Muscle of leg (tissue), 11 donors: Measurements from ENCODE around the gene METTL27. TPM values are rescaled to one million over a fixed set of nuclear protein-coding genes. Genes with fewer than 3 reads are reported as not detected.
"Not testable (repeated sequence)": the region's sequence is repeated elsewhere in the genome, so short reads cannot be mapped to it uniquely, and the experiment has no call there.

Source experiments
- DNase-seq: peaks from one replicate; pipeline ENCODE4 v3.0.0; 2013
- H3K27ac ChIP-seq: one replicate; pipeline ENCODE4 v1.5.1; 2013; ENCODE audit warnings: mild to moderate bottlenecking, low read length, control low read depth
- H3K27me3 ChIP-seq: one replicate; pipeline ENCODE4 v1.6.1; 2013; ENCODE audit warnings: low read length; ENCODE audit not compliant: control insufficient read depth, insufficient read depth
- H3K36me3 ChIP-seq: one replicate; pipeline ENCODE4 v1.6.1; 2013; ENCODE audit warnings: low read length; ENCODE audit not compliant: control insufficient read depth, insufficient read depth
- H3K4me1 ChIP-seq: one replicate; pipeline ENCODE4 v1.6.1; 2013; ENCODE audit warnings: low read length; ENCODE audit not compliant: control insufficient read depth, insufficient read depth
- H3K4me3 ChIP-seq: one replicate; pipeline ENCODE4 v1.5.1; 2013; ENCODE audit warnings: low read length, control low read depth
- H3K9me3 ChIP-seq: replicated peaks from 2 replicates; pipeline ENCODE4 v1.6.1; 2013; ENCODE audit warnings: low read depth, low read length; ENCODE audit not compliant: control insufficient read depth
- WGBS: methylation state at CpG from one replicate; pipeline ENCODE4 v1.1.5; 2013; ENCODE audit warnings: missing lambda C conversion rate; ENCODE audit not compliant: insufficient coverage; 5-methylcytosine and 5-hydroxymethylcytosine counted together
- polyA plus RNA-seq, 8 donors: library from polyadenylated mRNA; unstranded; fragments of 120-200 nt; gene quantifications; one replicate each; pipeline versions ENCODE4 v1.2.1 to v1.2.3, GENCODE V29; 2013; ENCODE audit warnings: inconsistent platforms in 1 of 8, low replicate concordance in 1 of 8; ENCODE audit not compliant: insufficient read length in 8 of 8, insufficient read depth in 1 of 8
- total RNA-seq: library from RNA; stranded (reverse); fragments of 120-200 nt; gene quantifications from one replicate; pipeline ENCODE4 v1.2.4, GENCODE V29; 2013

METTL27 gene
- total and polyA plus RNA-seq, 9 donors: 0.56 to 3.2 (median 1.7) TPM

- Histone ChIP-seq H3K9me3 (no peaks in the 10 kb centered on the region), H3K27me3 (peaks cover 3% of the 10 kb centered on the region), H3K36me3 (no peaks in the 10 kb centered on the region), H3K4me1 (no peaks in the 10 kb centered on the region), H3K27ac (no peak overlapping the region), H3K4me3 (no peak overlapping the region)
- DNase-seq: no peak
- 60% methylated on average over 6 of the region's 10 CpGs for WGBS
These were observed 42.8 kb downstream of the METTL27 start for GRCh38 chr7:73799282-73800141.

- not testable (repeated sequence) for H3K36me3 ChIP-seq, H3K4me3 ChIP-seq, H3K9me3 ChIP-seq, H3K4me1 ChIP-seq, H3K27ac ChIP-seq, H3K27me3 ChIP-seq, DNase-seq
- no CpG with 5 or more reads among the region's 34 CpGs for WGBS
These were observed 45.1 kb downstream of the METTL27 start for GRCh38 chr7:73797176-73797575.

- not testable (repeated sequence) for H3K36me3 ChIP-seq, H3K4me3 ChIP-seq
- WGBS: no CpG with 5 or more reads among the region's 6 CpGs
These were observed 45.7 kb downstream of the METTL27 start for GRCh38 chr7:73796656-73797055.

GRCh38 chr7:73795188-73795587 is 47.1 kb downstream of the METTL27 start:
- H3K9me3 ChIP-seq, H3K27ac ChIP-seq, H3K4me3 ChIP-seq, H3K36me3 ChIP-seq, H3K27me3 ChIP-seq, DNase-seq, H3K4me1 ChIP-seq: not testable (repeated sequence)

More at GRCh38 chr7:73796656-73797055, 45.7 kb downstream of the METTL27 start:
- not testable (repeated sequence) for H3K27ac ChIP-seq, H3K27me3 ChIP-seq, H3K4me1 ChIP-seq, H3K9me3 ChIP-seq, DNase-seq

- 89% methylated on average over 3 of the region's 7 CpGs for WGBS
- not testable (repeated sequence) for H3K36me3 ChIP-seq, DNase-seq, H3K27ac ChIP-seq, H3K9me3 ChIP-seq, H3K4me3 ChIP-seq, H3K4me1 ChIP-seq, H3K27me3 ChIP-seq
These were observed 51.1 kb downstream of the METTL27 start for GRCh38 chr7:73791170-73791690.

- Histone ChIP-seq H3K27ac (no peak overlapping the region), H3K9me3 (no peaks in the 10 kb centered on the region), H3K36me3 (no peaks in the 10 kb centered on the region), H3K27me3 (peaks cover 5% of the 10 kb centered on the region), H3K4me3 (no peak overlapping the region), H3K4me1 (no peaks in the 10 kb centered on the region)
- DNase-seq: no peak
- WGBS: no CpG with 5 or more reads among the region's 4 CpGs
These were observed 53.3 kb downstream of the METTL27 start for GRCh38 chr7:73789051-73789450.

GRCh38 chr7:73787786-73788048 is 54.6 kb downstream of the METTL27 start:
- DNase-seq, H3K4me3 ChIP-seq, H3K27me3 ChIP-seq, H3K4me1 ChIP-seq, H3K27ac ChIP-seq, H3K9me3 ChIP-seq, H3K36me3 ChIP-seq: not testable (repeated sequence)
- WGBS: no CpG with 5 or more reads among the region's 1 CpG

- no peak overlapping the region for H3K27ac ChIP-seq
- H3K4me1 ChIP-seq: no peaks in the 10 kb centered on the region
- DNase-seq: no peak
- no peak overlapping the region for H3K4me3 ChIP-seq
- H3K27me3 ChIP-seq: peaks cover 2% of the 10 kb centered on the region
- no peaks in the 10 kb centered on the region for H3K36me3 ChIP-seq
- no CpG with 5 or more reads among the region's 1 CpG for WGBS
- H3K9me3 ChIP-seq: no peaks in the 10 kb centered on the region
These were observed 55.7 kb downstream of the METTL27 start for GRCh38 chr7:73786588-73786987.

Other genes starting within 250 kb of the METTL27 start
- gene MLXIPL, start 218.0 kb downstream of the METTL27 start, total RNA-seq: 0.13 TPM
- 1 to 10 TPM in 2 of 8 donors, under 1 TPM in 6; 0.12 to 3.1 (median 0.29) TPM for gene MLXIPL, start 218.0 kb downstream of the METTL27 start, polyA plus RNA-seq
- gene VPS37D, start 174.7 kb downstream of the METTL27 start, total RNA-seq: 4.5 TPM
- 1 to 10 TPM; 1.9 to 5.0 (median 3.2) TPM for gene VPS37D, start 174.7 kb downstream of the METTL27 start, polyA plus RNA-seq
- gene DNAJC30, start 159.1 kb downstream of the METTL27 start, total RNA-seq: 3.1 TPM
- gene DNAJC30, start 159.1 kb downstream of the METTL27 start, polyA plus RNA-seq: 1 to 10 TPM; 5.9 to 8.0 (median 6.5) TPM
- 34.3 TPM for gene BUD23, start 158.9 kb downstream of the METTL27 start, total RNA-seq
- 10 to 100 TPM; 71.0 to 87.1 (median 79.3) TPM for gene BUD23, start 158.9 kb downstream of the METTL27 start, polyA plus RNA-seq
- 10.4 TPM for gene STX1A, start 122.8 kb downstream of the METTL27 start, total RNA-seq
- 10 to 100 TPM in 6 of 8 donors, 1 to 10 TPM in 2; 6.5 to 17.9 (median 11.5) TPM for gene STX1A, start 122.8 kb downstream of the METTL27 start, polyA plus RNA-seq
- gene ABHD11, start 103.7 kb downstream of the METTL27 start, total RNA-seq: 12.9 TPM
- gene ABHD11, start 103.7 kb downstream of the METTL27 start, polyA plus RNA-seq: 10 to 100 TPM in 7 of 8 donors, 1 to 10 TPM in 1; 9.6 to 17.1 (median 12.6) TPM
- gene CLDN3, start 72.2 kb downstream of the METTL27 start, total RNA-seq: 0.13 TPM
- gene CLDN3, start 72.2 kb downstream of the METTL27 start, polyA plus RNA-seq: 1 to 10 TPM in 2 of 8 donors, under 1 TPM in 5, not detected in 1; 0.11 to 7.9 (median 0.21) TPM
- gene CLDN4, start 11.5 kb downstream of the METTL27 start, total RNA-seq: 0.27 TPM
- gene CLDN4, start 11.5 kb downstream of the METTL27 start, polyA plus RNA-seq: 10 to 100 TPM in 1 of 8 donors, 1 to 10 TPM in 3, under 1 TPM in 4; 0.31 to 10.9 (median 0.94) TPM
- not detected for gene TMEM270, start 18.6 kb upstream of the METTL27 start, total RNA-seq
- not detected for gene TMEM270, start 18.6 kb upstream of the METTL27 start, polyA plus RNA-seq
- 142 TPM for gene ELN, start 185.7 kb upstream of the METTL27 start, total RNA-seq
- gene ELN, start 185.7 kb upstream of the METTL27 start, polyA plus RNA-seq: 100 to 1,000 TPM in 6 of 8 donors, 10 to 100 TPM in 2; 60.4 to 217 (median 161) TPM
- gene LIMK1, start 241.3 kb upstream of the METTL27 start, total RNA-seq: 9.6 TPM
- 10 to 100 TPM; 11.2 to 21.9 (median 17.0) TPM for gene LIMK1, start 241.3 kb upstream of the METTL27 start, polyA plus RNA-seq